Neural progenitor cell (in vitro differentiated cells): ENCODE results near the gene SLC47A2. TPM values are rescaled to one million over a fixed set of nuclear protein-coding genes. Genes with fewer than 3 reads are reported as not detected.

Experiments used
- DNase-seq: peaks from one replicate; pipeline ENCODE4 v3.0.0-alpha.2; 2016; ENCODE audit warnings: low spot score
- H2AFZ ChIP-seq: fragments of 200-600 bp; sonication (generic); replicated peaks from 2 replicates; pipeline ENCODE4 v1.6.1; 2016; ENCODE audit warnings: antibody characterized with exemption
- H3F3A ChIP-seq: fragments of 200-600 bp; sonication (generic); 2 replicates; pipeline ENCODE4 v1.6.1; 2016; ENCODE audit warnings: antibody characterized with exemption, low read depth
- H3K27ac ChIP-seq: fragments of 200-600 bp; sonication (generic); 2 replicates; pipeline ENCODE4 v1.5.1; 2016; ENCODE audit warnings: mild to moderate bottlenecking
- H3K27me3 ChIP-seq: fragments of 200-600 bp; sonication (generic); 2 replicates; pipeline ENCODE4 v1.6.1; 2016; ENCODE audit warnings: mild to moderate bottlenecking, moderate library complexity
- H3K36me3 ChIP-seq: fragments of 200-600 bp; sonication (generic); 2 replicates; pipeline ENCODE4 v1.5.1; 2016
- H3K4me1 ChIP-seq: fragments of 200-600 bp; sonication (generic); 2 replicates; pipeline ENCODE4 v1.6.1; 2016; ENCODE audit warnings: mixed run types
- H3K4me2 ChIP-seq: fragments of 200-600 bp; sonication (generic); 2 replicates; pipeline ENCODE4 v1.6.1; 2016
- H3K4me3 ChIP-seq: fragments of 200-600 bp; sonication (generic); 2 replicates; pipeline ENCODE4 v1.5.1; 2016
- H3K79me2 ChIP-seq: fragments of 200-600 bp; sonication (generic); 2 replicates; pipeline ENCODE4 v1.6.1; 2016; ENCODE audit warnings: low read depth
- H3K9ac ChIP-seq: fragments of 200-600 bp; sonication (generic); 2 replicates; pipeline ENCODE4 v1.6.1; 2016
- H3K9me3 ChIP-seq: fragments of 200-600 bp; sonication (generic); 2 replicates; pipeline ENCODE4 v1.5.1; 2016; ENCODE audit warnings: low read depth
- H4K20me1 ChIP-seq: fragments of 200-600 bp; sonication (generic); 2 replicates; pipeline ENCODE4 v1.6.1; 2016; ENCODE audit warnings: low read depth
- H3K27ac Mint-ChIP-seq: 3 replicates; pipeline ENCODE4 v1.8.0; 2021; ENCODE audit warnings: mixed read lengths
- H3K27me3 Mint-ChIP-seq: 2 replicates; pipeline ENCODE4 v1.8.0; 2022; ENCODE audit warnings: low read depth, mild to moderate bottlenecking, inconsistent platforms, moderate library complexity, mixed read lengths; ENCODE audit not compliant: insufficient read depth
- H3K36me3 Mint-ChIP-seq: 3 replicates; pipeline ENCODE4 v1.8.0; 2021; ENCODE audit warnings: mixed read lengths
- H3K4me1 Mint-ChIP-seq: 3 replicates; pipeline ENCODE4 v1.8.0; 2021; ENCODE audit warnings: mixed read lengths
- H3K4me3 Mint-ChIP-seq: 3 replicates; pipeline ENCODE4 v1.8.0; 2021; ENCODE audit warnings: mild to moderate bottlenecking, moderate library complexity, mixed read lengths
- H3K9me3 Mint-ChIP-seq: 3 replicates; pipeline ENCODE4 v1.8.0; 2020; ENCODE audit warnings: mixed read lengths
- CTCF ChIP-seq: fragments of 200-600 bp; sonication (generic); IDR thresholded peaks from 2 replicates; pipeline ENCODE4 v1.5.1; 2017; ENCODE audit warnings: antibody characterized with exemption, mild to moderate bottlenecking
- EZH2 ChIP-seq: fragments of 200-600 bp; sonication (generic); IDR thresholded peaks from 2 replicates; pipeline ENCODE4 v1.6.1; 2017; ENCODE audit warnings: antibody characterized with exemption, mild to moderate bottlenecking, moderate library complexity
- EZH2phosphoT487 ChIP-seq: fragments of 200-600 bp; sonication (generic); IDR thresholded peaks from 2 replicates; pipeline ENCODE4 v1.6.1; 2017; ENCODE audit warnings: antibody characterized with exemption
- total RNA-seq: library from RNA; depleted of rRNA; stranded (reverse); fragments of >200 nt; gene quantifications from 2 replicates; pipeline ENCODE4 v1.2.3, GENCODE V29; 2015; ENCODE audit warnings: low replicate concordance

SLC47A2 gene
- total RNA-seq, 1 donor from 2014 or later, result 0.39 TPM

DNA sequence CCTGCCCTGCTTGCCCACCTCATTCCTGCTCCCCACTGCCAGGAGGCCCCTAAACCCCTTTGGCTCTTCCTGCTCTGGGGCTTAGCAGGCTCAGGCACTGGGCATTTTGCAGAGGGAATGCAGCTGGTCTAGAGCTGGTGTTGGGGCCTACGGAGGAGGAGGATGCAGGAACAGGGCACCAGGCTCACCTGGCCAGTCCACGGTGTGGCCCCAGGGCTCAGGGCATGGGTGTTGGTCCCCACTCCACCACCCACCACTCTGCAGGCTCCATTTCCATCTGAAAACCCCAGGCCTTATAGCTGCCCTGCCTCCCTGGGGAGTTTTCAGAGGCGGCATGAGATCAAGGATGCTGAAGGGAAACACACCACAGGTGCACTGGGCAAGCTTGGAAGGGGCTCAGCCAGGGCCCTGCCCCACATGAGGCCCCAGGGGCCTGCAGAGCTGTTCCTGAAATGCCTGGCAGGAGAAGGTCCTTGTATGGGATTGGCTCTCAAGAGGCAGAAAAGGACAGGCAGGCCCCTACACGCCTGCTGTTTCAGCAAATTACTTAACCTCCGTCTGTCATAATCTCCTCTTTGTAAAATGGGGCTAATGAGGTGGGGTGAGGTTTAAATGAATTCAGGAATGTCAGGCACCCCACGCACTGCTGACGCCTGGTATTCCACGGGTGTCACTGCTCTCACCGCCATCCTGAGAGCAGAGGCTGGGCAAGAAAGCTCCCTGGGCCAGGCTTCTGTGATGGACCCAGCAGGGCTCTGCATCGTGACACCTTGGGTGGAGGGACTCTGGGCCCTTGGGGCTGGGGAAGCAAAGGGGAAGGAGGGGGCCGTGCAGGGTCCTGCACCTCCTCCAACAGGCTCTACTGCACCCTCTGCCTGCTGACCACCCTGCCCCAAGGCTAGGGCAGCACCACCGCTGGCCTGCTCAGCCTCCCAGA, 9.3 kb downstream of the SLC47A2 start:
- no peak for TF ChIP-seq CTCF
- TF ChIP-seq EZH2phosphoT487, result no peak
- no peak for TF ChIP-seq EZH2
- H3K4me2 ChIP-seq, result peak overlapping the region; percentile 61
- no peaks in the 10 kb centered on the region for H3K9me3 ChIP-seq
- H3K36me3 ChIP-seq, result no peaks in the 10 kb centered on the region
- peaks cover 50% of the 10 kb centered on the region for H3K4me1 ChIP-seq
- no peak overlapping the region for H3K4me3 Mint-ChIP-seq
- H3K4me3 ChIP-seq, result no peak overlapping the region
- no peaks in the 10 kb centered on the region for H3K36me3 Mint-ChIP-seq
- peaks cover 48% of the 10 kb centered on the region for H3K4me1 Mint-ChIP-seq
- peak; percentile 71 for DNase-seq
- no peaks in the 10 kb centered on the region for H3K27me3 ChIP-seq
- no peak overlapping the region for H3K9ac ChIP-seq
- H3K27me3 Mint-ChIP-seq, result peaks cover 8% of the 10 kb centered on the region
- H3F3A ChIP-seq, result peaks cover 32% of the 10 kb centered on the region
- peak overlapping the region; percentile 57 for H3K27ac Mint-ChIP-seq
- no peak overlapping the region for H2AFZ ChIP-seq
- no peaks in the 10 kb centered on the region for H3K9me3 Mint-ChIP-seq
- no peaks in the 10 kb centered on the region for H3K79me2 ChIP-seq
- no peaks in the 10 kb centered on the region for H4K20me1 ChIP-seq
- H3K27ac ChIP-seq, result peak overlapping the region; percentile 69

DNA sequence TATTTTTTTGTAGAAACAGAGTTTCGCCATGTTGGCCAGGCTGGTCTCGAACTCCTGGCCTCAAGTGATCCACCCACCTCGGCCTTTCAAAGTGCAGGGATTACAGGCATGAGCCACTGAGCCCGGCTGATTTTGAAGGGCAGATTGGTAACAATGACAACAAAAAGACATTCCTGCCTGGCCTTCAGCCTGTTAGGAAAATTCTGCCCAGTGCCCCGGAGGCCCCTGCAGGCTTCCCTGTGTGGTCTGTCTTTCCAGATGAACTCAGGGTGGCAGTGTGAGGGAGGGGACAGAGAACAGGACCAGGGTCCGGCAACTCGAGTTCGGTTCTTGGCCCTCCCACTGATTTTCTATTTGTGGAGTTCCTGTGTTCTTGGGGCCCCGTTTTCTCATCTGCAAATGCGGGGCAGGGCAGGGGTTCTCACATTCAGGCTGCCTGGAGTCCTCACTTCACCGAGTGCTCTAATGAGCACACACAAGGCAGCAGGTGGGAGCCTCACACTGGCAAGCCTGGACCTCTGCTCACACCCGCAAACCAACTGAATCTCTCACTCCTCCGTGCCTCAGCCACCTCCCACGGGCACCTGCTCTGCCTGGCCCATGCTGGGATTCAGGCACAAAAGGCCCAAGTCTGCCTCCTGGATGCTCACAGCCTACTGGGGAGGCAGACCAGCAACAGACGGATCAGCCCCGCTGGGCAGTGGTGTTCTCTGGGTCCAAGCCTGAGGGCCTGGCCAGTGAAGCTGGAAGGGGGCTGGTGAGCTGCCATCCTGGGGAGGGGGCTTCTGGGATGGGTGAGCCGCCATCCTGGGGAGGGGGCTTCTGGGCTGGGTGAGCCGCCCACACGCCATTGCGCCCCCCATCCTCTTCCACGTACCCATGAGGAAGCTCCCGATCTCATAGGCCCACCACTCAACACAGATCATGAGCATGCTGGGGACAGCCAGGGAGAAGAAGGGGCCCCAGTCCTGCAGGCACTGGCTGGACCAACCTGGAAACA, 10.3 kb downstream of the SLC47A2 start:
- Histone ChIP-seq H3K27ac (peak overlapping the region; percentile 76), H3K4me2 (peak overlapping the region; percentile 61), H3K9me3 (no peaks in the 10 kb centered on the region), H3K4me1 (peaks cover 50% of the 10 kb centered on the region), H3F3A (peaks cover 32% of the 10 kb centered on the region), H4K20me1 (no peaks in the 10 kb centered on the region), H3K79me2 (no peaks in the 10 kb centered on the region), H3K27me3 (no peaks in the 10 kb centered on the region), H3K4me3 (no peak overlapping the region), H3K9ac (no peak overlapping the region), H2AFZ (no peak overlapping the region), H3K36me3 (no peaks in the 10 kb centered on the region)
- Mint-ChIP-seq H3K9me3 (no peaks in the 10 kb centered on the region), H3K4me3 (no peak overlapping the region), H3K27me3 (peaks cover 8% of the 10 kb centered on the region), H3K4me1 (peaks cover 49% of the 10 kb centered on the region), H3K36me3 (no peaks in the 10 kb centered on the region), H3K27ac (peak overlapping the region; percentile 57)
- no peak for TF ChIP-seq EZH2phosphoT487
- TF ChIP-seq CTCF, result no peak
- peak; percentile 70 for DNase-seq

DNA sequence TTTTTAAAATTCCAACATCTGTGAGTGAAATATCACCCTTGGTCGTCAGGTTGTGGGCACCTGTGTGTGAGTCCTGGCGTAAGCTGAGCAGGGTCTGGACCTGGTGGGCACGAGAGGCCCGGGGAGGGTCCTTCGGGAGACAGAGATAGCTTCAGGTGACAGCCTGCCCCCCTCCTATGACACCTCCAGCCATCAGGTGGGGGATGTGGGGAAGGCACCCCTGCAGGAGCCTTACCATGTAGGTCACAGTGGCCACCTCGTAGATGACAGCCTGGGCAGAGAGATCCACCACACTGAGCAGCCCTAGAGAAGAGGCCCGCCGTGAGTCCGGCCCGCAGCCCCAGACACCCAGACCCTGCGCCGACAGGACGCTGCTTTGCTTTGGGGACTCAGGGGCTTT, 11.2 kb downstream of the SLC47A2 start:
- Mint-ChIP-seq H3K36me3 (no peaks in the 10 kb centered on the region), H3K9me3 (no peaks in the 10 kb centered on the region), H3K4me1 (peaks cover 49% of the 10 kb centered on the region), H3K27ac (no peak overlapping the region), H3K4me3 (no peak overlapping the region), H3K27me3 (peaks cover 8% of the 10 kb centered on the region)
- no peaks in the 10 kb centered on the region for H3K36me3 ChIP-seq
- no peak overlapping the region for H2AFZ ChIP-seq
- H4K20me1 ChIP-seq, result no peaks in the 10 kb centered on the region
- peaks cover 32% of the 10 kb centered on the region for H3F3A ChIP-seq
- no peaks in the 10 kb centered on the region for H3K27me3 ChIP-seq
- H3K9me3 ChIP-seq, result no peaks in the 10 kb centered on the region
- no peak for DNase-seq
- TF ChIP-seq EZH2phosphoT487 (no peak), EZH2 (no peak)
- H3K79me2 ChIP-seq, result no peaks in the 10 kb centered on the region
- H3K4me2 ChIP-seq, result no peak overlapping the region
- H3K27ac ChIP-seq, result no peak overlapping the region
- peaks cover 50% of the 10 kb centered on the region for H3K4me1 ChIP-seq
- H3K4me3 ChIP-seq, result no peak overlapping the region
- H3K9ac ChIP-seq, result no peak overlapping the region
